ENCODE data around the gene HLA-F.

The HLA-F gene

DNA sequence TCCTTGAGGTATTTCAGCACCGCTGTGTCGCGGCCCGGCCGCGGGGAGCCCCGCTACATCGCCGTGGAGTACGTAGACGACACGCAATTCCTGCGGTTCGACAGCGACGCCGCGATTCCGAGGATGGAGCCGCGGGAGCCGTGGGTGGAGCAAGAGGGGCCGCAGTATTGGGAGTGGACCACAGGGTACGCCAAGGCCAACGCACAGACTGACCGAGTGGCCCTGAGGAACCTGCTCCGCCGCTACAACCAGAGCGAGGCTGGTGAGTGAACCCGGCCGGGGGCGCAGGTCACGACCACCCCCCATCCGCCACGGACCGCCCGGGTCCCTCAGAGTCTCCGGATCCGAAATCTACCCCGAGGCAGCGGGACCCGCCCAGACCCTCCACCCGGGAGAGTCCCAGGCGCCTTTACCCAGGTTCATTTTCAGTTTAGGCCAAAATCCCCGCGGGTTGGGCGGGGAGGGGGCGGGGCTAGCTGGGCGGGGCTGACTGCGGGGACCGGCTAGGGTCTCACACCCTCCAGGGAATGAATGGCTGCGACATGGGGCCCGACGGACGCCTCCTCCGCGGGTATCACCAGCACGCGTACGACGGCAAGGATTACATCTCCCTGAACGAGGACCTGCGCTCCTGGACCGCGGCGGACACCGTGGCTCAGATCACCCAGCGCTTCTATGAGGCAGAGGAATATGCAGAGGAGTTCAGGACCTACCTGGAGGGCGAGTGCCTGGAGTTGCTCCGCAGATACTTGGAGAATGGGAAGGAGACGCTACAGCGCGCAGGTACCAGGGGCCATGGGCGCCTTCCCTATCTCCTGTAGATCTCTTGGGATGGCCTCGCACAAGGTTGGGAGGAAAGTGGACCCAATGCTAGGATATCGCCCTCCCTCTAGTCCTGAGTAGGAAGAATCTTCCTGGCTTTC is 693 bp downstream of the HLA-F start:
- peak; percentile 66 to 70 for DNase-seq (ENCODE audit: low read depth in 2 of 2, low spot score in 1 of 2)

DNA sequence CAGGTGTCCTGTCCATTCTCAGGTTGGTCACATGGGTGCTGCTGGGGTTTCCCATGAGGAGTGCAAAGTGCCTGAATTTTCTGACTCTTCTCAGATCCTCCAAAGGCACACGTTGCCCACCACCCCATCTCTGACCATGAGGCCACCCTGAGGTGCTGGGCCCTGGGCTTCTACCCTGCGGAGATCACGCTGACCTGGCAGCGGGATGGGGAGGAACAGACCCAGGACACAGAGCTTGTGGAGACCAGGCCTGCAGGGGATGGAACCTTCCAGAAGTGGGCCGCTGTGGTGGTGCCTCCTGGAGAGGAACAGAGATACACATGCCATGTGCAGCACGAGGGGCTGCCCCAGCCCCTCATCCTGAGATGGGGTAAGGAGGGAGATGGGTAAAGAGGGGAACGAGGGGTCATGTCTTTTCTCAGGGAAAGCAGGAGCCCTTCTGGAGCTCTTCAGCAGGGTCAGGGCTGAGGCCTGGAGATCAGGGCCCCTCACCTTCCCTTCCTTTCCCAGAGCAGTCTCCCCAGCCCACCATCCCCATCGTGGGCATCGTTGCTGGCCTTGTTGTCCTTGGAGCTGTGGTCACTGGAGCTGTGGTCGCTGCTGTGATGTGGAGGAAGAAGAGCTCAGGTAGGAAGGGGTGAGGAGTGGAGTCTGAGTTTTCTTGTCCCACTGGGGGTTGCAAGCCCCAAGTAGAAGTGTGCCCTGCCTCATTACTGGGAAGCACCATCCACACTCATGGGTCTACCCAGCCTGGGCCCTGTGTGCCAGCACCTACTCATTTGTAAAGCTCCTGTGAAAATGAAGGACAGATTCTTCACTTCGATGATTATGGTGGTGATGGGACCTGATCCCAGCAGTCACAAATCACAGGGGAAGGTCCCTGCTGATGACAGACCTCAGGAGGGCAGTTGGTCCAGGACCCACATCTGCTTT is 2.0 kb downstream of the HLA-F start:
- DNase-seq (ENCODE audit: low read depth in 2 of 2, low spot score in 1 of 2), result no peak

DNA sequence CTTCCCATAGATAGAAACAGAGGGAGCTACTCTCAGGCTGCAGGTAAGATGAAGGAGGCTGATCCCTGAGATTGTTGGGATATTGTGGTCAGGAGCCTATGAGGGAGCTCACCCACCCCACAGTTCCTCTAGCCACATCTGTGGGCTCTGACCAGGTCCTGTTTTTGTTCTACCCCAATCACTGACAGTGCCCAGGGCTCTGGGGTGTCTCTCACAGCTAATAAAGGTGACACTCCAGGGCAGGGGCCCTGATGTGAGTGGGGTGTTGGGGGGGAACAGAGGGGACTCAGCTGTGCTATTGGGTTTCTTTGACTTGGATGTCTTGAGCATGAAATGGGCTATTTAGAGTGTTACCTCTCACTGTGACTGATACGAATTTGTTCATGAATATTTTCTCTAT is 2.8 kb downstream of the HLA-F start:
- no peak for DNase-seq (ENCODE audit: low read depth in 2 of 2, low spot score in 1 of 2)

DNA sequence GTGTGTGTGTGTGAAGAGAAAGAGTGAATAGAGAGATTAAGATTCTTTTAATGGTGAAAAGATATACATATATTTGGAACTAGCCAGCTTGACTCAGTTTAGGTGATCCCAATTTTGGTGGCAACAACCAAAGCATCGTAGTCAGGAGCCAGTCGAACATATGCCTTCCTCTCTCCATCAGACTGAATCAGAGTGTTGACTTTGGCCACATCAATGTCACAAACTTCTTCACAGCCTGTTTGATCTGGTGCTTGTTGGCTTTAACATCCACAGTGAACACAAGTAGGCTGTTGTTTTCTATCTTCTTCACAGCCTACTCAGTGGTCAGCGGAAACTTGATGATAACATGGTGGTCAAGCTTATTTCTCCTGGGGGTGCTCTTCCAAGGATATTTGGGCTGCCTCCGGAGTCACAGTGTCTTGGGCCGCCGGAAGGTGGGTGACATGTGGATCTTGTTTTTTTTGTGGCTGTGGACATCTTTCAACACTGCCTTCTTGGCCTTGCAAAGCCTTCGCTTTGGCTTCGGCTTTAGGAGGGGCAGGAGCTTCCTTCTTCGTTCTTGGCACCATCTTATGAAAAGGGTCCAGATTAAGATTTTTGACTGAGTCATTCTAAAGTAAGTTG is 3.4 kb downstream of the HLA-F start:
- DNase-seq (ENCODE audit: low read depth in 2 of 2, low spot score in 1 of 2), result no peak

DNA sequence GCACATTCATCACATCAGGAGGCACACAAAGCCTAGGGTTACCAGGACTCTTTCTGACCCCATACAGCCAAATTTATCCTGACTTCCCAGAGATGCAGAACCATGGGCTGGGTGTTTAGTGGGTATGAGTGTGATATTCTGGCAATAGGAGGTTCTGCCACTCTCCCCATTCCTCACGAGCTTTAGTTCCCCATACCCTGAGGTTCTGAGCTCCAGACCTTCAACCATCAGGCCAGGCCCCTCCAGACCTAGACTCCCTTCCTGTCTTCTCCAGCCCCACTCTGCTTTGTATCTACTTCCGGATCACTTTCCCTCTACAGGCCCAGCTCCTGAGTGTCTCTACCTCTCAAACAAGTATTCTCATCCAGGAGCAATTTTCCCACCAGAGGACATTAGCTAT is 4.4 kb downstream of the HLA-F start:
- no peak for DNase-seq (ENCODE audit: low read depth in 2 of 2, low spot score in 1 of 2)

GRCh38 chr6:29728173-29728874 is 5.1 kb downstream of the HLA-F start:
- no peak for DNase-seq (ENCODE audit: low read depth in 2 of 2, low spot score in 1 of 2)

DNA sequence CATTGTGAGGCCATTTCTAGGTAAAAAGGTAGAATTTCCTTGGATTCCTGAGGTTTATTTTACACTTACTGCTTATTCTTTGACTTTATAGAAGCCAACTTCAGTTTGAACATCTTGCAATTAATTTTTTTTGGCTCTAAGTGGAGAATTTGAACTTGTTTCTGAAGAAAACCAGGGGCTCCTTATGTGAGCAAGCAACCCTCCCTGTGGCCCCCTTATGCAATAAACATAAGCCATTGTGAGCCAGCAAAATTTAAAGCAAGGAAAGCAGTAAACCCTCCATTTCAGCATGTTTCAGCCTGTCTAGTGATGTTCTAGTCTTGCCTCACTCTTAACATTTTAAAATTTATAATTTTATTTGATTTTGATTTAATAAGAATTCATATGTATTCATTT is 5.6 kb downstream of the HLA-F start:
- DNase-seq (ENCODE audit: low read depth in 2 of 2, low spot score in 1 of 2), result no peak

DNA sequence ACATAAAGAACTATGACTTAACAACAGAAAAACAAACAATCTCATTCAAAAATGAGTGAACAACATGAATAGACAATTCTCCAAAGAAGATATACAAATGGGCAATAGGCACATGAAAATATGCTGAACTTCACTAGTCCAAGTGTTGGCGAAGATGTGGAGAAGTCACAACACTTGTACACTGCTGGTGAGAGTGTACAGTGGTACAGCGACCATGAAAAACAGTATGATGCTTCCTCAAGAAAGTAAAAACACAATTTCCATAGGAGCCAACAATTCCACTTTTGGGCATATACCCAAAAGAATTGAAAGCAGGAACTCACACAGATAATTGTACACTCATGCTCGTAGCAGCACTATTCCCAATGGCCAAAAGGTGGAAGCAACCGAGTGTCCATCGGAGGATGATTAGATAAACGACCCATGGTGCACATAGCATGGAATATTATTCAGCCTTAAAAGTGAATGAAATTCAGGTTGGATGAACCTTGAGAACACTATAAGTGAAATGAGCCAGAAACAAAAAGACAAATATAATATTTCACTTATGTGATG is 6.6 kb downstream of the HLA-F start:
- no peak for DNase-seq (ENCODE audit: low read depth in 2 of 2, low spot score in 1 of 2)

- DNase-seq (ENCODE audit: low read depth in 2 of 2, low spot score in 1 of 2), result no peak
Observed at GRCh38 chr6:29730575-29731126, 7.4 kb downstream of the HLA-F start.

- no peak for DNase-seq (ENCODE audit: low read depth in 2 of 2, low spot score in 1 of 2)
Observed at GRCh38 chr6:29731281-29731680, 8.0 kb downstream of the HLA-F start.

- DNase-seq (ENCODE audit: low read depth in 2 of 2, low spot score in 1 of 2), result no peak
Observed at GRCh38 chr6:29733057-29733456, 9.8 kb downstream of the HLA-F start.

- DNase-seq (ENCODE audit: low read depth in 2 of 2, low spot score in 1 of 2), result no peak
Observed at GRCh38 chr6:29734046-29735018, 11.1 kb downstream of the HLA-F start.

DNA sequence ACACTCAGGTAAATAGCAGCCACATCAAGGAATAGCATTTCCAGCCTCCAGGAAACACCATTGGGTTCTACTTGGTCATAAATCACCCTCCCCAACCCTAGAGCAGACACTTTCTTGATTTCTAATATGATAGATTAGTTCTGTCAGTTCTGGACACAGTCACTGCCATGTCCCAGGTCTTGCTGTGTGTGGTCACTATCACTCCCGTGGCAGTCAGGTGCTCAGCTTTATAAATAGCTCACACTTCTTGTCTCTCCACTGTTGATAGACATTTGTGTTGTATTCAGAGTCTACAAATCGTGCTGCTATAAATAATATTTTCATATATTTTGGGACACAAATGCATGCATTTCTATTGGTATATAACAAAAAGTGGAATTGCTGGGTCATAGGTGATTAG is 13.3 kb downstream of the HLA-F start:
- no peak for DNase-seq (ENCODE audit: low read depth in 2 of 2, low spot score in 1 of 2)

GRCh38 chr6:29737707-29738630 is 14.7 kb downstream of the HLA-F start:
- DNase-seq (ENCODE audit: low read depth in 2 of 2, low spot score in 1 of 2), result no peak

DNA sequence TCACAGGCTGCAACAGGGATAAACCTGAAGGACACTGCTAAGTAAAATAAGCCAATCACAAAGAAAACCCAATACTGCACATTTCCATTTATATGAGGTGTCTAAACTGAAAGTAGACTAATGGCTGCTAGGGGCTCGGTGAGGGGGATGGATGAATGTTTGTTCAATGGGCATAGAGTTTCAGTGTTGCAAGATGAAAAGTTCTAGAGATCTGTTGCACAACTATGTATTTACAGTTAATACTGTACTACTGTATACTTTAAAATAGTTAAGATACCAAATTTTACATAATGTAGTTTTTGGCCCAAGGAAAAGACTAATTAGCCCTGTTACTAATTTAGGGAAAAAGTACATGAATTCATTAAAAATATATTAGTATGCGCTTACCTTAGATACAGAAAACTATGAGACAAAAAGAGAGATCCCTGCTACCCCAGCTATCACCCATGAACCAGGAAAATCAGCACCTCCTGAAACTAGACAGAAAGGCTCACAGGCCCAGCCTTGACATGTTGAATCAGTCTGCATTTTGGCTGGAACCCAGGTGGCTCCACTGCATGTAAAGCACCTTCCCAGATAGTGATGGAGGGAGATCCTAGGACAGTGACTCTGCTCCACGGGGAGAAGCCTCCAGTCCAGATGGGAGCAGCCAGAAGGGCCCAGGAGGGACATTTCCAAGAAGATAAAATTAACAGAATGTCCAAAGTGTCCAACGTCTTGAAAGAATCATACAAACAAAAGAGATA is 16.1 kb downstream of the HLA-F start:
- no peak for DNase-seq (ENCODE audit: low read depth in 2 of 2, low spot score in 1 of 2)

- no peak for DNase-seq (ENCODE audit: low read depth in 2 of 2, low spot score in 1 of 2)
Observed at GRCh38 chr6:29739882-29740261, 16.6 kb downstream of the HLA-F start.

- DNase-seq (ENCODE audit: low read depth in 2 of 2, low spot score in 1 of 2), result no peak
Observed at GRCh38 chr6:29741592-29741991, 18.4 kb downstream of the HLA-F start.

All from stimulated activated CD8-positive, alpha-beta memory T cell treated with anti-CD3 and anti-CD28 coated beads, Interleukin-4, amount 100 ng/mL, for 4 hours (primary cell).